PFSK-1 (cell line): Measurements from ENCODE around the gene CDKN2B-AS1.

Source experiments
- REST ChIP-seq, 2 experiments: IDR thresholded peaks; 2 replicates each; pipeline versions ENCODE4 v1.6.1 to v1.8.0; 2011 to 2012; ENCODE audit warnings: low read depth in 2 of 2, low read length in 2 of 2, control low read depth in 1 of 2, inconsistent platforms in 1 of 2, mild to moderate bottlenecking in 1 of 2, moderate library complexity in 1 of 2; ENCODE audit not compliant: insufficient read depth in 1 of 2
- TAF1 ChIP-seq: IDR thresholded peaks from 2 replicates; pipeline ENCODE4 v1.6.1; 2012; ENCODE audit warnings: low read length, control low read depth, borderline replicate concordance; ENCODE audit not compliant: insufficient read depth

DNA sequence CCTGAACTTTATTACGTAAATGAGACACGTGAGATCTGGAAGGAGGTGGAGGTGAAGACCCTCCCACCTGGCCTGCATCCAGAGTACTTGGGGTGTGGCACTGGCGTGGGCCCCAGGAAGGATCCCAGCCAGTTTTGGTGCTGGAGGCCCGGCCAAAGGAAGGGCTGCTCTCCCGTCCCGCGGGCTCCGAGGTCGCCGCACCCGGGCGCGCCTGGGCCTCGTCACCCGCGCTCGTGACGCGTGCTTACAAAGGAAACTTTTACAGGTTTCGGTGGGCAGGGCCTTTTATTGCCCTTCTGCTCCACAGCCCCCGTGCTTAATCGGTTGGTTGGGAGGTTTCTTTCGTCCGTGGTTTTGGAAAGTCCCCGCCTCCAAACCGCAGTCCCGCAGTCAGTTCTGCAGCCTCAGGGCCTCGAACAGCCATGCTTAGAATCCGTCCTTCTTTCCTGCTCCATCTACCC lies 29.6 kb upstream of the CDKN2B-AS1 start:
- TF ChIP-seq REST (IDR thresholded peaks at IDR 0.05; ENCODE audit: insufficient read depth in 1 of 2, low read depth in 2 of 2, low read length in 2 of 2) (no peak), TAF1 (no peak)
